ENCODE data around the gene RAP1GAP2. TPM values are rescaled to one million over a fixed set of nuclear protein-coding genes. Genes with fewer than 3 reads are reported as not detected.
"Not testable (repeated sequence)": the region's sequence is repeated elsewhere in the genome, so short reads cannot be mapped to it uniquely, and the experiment has no call there.

The RAP1GAP2 gene
- polyA plus RNA-seq, 1 experiment, result 4.8 TPM

- POLR2A ChIA-PET, result no interaction called here
- H3K27me3 ChIP-seq (ENCODE audit: control insufficient read depth, insufficient read depth, low read length), result no peaks in the 10 kb centered on the region
- TF ChIP-seq CTCF (IDR thresholded peaks at IDR 0.05; ENCODE audit: insufficient read depth, low read depth, low read length), result no peak
- CTCF ChIA-PET, result interaction anchor here (1.4 kb wide), 1 partner anchor 14 kb away, joined by 3 read pairs; no protein-coding TSS in a partner anchor
- H3K4me3 ChIP-seq (ENCODE audit: low read depth, low read length), result no peak overlapping the region
- DNase-seq (ENCODE audit: low read depth), result no peak
- H3K36me3 ChIP-seq (ENCODE audit: control insufficient read depth, insufficient read depth, low read length), result no peaks in the 10 kb centered on the region
These were observed 194.2 kb downstream of the RAP1GAP2 start for GRCh38 chr17:2990396-2990795.

- H3K27me3 ChIP-seq (ENCODE audit: control insufficient read depth, insufficient read depth, low read length); POLR2A ChIA-PET; DNase-seq (ENCODE audit: low read depth); H3K36me3 ChIP-seq (ENCODE audit: control insufficient read depth, insufficient read depth, low read length); H3K4me3 ChIP-seq (ENCODE audit: low read depth, low read length): not testable (repeated sequence)
- CTCF ChIA-PET, result interaction anchor here (0.6 to 1.4 kb wide), 2 partner anchors 13 kb away, joined by 3 read pairs; no protein-coding TSS in a partner anchor
These were observed 195.3 kb downstream of the RAP1GAP2 start for GRCh38 chr17:2991396-2992180.

GRCh38 chr17:2994441-2994840 is 198.2 kb downstream of the RAP1GAP2 start:
- no peak for DNase-seq (ENCODE audit: low read depth)
- CTCF ChIA-PET, result interaction anchor here (0.8 to 1.3 kb wide), 4 partner anchors 10 to 145 kb away, joined by 3 to 5 read pairs (median 4); no protein-coding TSS in a partner anchor
- peaks cover 1% of the 10 kb centered on the region; the same call in 1 of the 2 replicates for H3K36me3 ChIP-seq (ENCODE audit: control insufficient read depth, insufficient read depth, low read length)

GRCh38 chr17:2995377-2995776 is 199.1 kb downstream of the RAP1GAP2 start:
- H3K36me3 ChIP-seq (ENCODE audit: control insufficient read depth, insufficient read depth, low read length), result peaks cover 1% of the 10 kb centered on the region; the same call in 1 of the 2 replicates
- TF ChIP-seq CTCF (IDR thresholded peaks at IDR 0.05; ENCODE audit: insufficient read depth, low read depth, low read length), result no peak
- ChIA-PET POLR2A (no interaction called here), CTCF (interaction anchor here (0.5 to 1.3 kb wide), 3 partner anchors 12 to 146 kb away, joined by 3 to 5 read pairs (median 4); no protein-coding TSS in a partner anchor)
- no peaks in the 10 kb centered on the region for H3K27me3 ChIP-seq (ENCODE audit: control insufficient read depth, insufficient read depth, low read length)
- H3K4me3 ChIP-seq (ENCODE audit: low read depth, low read length), result no peak overlapping the region
- no peak for DNase-seq (ENCODE audit: low read depth)

More at GRCh38 chr17:2994441-2994840, 198.2 kb downstream of the RAP1GAP2 start:
- Histone ChIP-seq H3K4me3 (ENCODE audit: low read depth, low read length) (no peak overlapping the region), H3K27me3 (ENCODE audit: control insufficient read depth, insufficient read depth, low read length) (no peaks in the 10 kb centered on the region)
- POLR2A ChIA-PET, result no interaction called here
- no peak for TF ChIP-seq CTCF (IDR thresholded peaks at IDR 0.05; ENCODE audit: insufficient read depth, low read depth, low read length)

- Histone ChIP-seq H3K36me3 (ENCODE audit: control insufficient read depth, insufficient read depth, low read length) (peaks cover 1% of the 10 kb centered on the region; the same call in 1 of the 2 replicates), H3K27me3 (ENCODE audit: control insufficient read depth, insufficient read depth, low read length) (no peaks in the 10 kb centered on the region), H3K4me3 (ENCODE audit: low read depth, low read length) (no peak overlapping the region)
- DNase-seq (ENCODE audit: low read depth), result no peak
- POLR2A ChIA-PET, result no interaction called here
- CTCF ChIA-PET, result interaction anchor here (0.5 to 1.3 kb wide), 3 partner anchors 12 to 169 kb away, joined by 3 to 4 read pairs (median 3); no protein-coding TSS in a partner anchor
- TF ChIP-seq CTCF (IDR thresholded peaks at IDR 0.05; ENCODE audit: insufficient read depth, low read depth, low read length), result no peak
These were observed 199.9 kb downstream of the RAP1GAP2 start for GRCh38 chr17:2995886-2996809.
